ENCODE results near the gene COMT.

- TF ChIP-seq POLR2AphosphoS5 (IDR thresholded peaks at IDR 0.05; ENCODE audit: low read depth, low read length): no peak
- TF ChIP-seq SIN3A (IDR thresholded peaks at IDR 0.05; ENCODE audit: borderline replicate concordance, insufficient read depth, low read depth, low read length): no peak
- peak; percentile 55; the same call in 1 of the 2 replicates for TF ChIP-seq CTCF (IDR thresholded peaks at IDR 0.05)
- no peak for TF ChIP-seq REST (IDR thresholded peaks at IDR 0.05; ENCODE audit: insufficient read depth in 1 of 2, low read depth in 2 of 2, low read length in 1 of 2)
Observed at GRCh38 chr22:19948057-19948760, 6.6 kb downstream of the COMT start.

Measured in Panc1 (cell line).